Measurements from ENCODE around the gene IMP4. TPM values are rescaled to one million over a fixed set of nuclear protein-coding genes. Genes with fewer than 3 reads are reported as not detected.

Gene IMP4
- total RNA-seq, 1 donor from 2014 or later, result 55.7 TPM

DNA sequence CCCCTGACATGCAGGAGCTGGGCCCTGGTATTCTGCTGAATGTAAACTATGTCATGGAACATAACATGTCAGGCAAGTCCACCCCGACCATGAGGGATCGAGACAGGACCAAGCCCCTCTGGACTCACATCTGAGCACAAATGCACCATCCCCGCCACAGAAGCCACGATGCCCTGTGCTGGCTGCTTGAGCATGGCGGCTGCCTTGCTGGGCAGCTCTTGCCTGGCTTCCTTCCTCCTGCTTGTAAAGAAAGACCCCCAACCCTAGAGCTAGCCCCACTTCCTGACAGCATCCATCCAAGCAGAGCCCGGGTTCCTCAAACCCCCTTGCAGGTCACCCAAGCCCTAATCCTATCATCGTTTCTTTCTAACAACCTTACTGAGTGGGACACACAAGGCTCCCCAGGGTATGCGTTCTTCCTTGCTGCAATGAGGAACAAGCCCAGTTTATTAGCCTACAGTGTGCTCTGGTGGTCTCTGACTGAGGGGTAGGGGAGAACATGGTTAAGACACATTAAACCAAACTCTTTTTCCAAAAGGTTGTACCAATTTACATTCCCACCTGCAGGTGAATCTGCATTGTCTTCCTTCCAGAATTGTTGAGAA lies 39.7 kb downstream of the IMP4 start:
- DNase-seq, result no peak
- H3K9me3 ChIP-seq, result no peaks in the 10 kb centered on the region
- no peaks in the 10 kb centered on the region for H3K27me3 ChIP-seq
- TF ChIP-seq, protein P1, sequence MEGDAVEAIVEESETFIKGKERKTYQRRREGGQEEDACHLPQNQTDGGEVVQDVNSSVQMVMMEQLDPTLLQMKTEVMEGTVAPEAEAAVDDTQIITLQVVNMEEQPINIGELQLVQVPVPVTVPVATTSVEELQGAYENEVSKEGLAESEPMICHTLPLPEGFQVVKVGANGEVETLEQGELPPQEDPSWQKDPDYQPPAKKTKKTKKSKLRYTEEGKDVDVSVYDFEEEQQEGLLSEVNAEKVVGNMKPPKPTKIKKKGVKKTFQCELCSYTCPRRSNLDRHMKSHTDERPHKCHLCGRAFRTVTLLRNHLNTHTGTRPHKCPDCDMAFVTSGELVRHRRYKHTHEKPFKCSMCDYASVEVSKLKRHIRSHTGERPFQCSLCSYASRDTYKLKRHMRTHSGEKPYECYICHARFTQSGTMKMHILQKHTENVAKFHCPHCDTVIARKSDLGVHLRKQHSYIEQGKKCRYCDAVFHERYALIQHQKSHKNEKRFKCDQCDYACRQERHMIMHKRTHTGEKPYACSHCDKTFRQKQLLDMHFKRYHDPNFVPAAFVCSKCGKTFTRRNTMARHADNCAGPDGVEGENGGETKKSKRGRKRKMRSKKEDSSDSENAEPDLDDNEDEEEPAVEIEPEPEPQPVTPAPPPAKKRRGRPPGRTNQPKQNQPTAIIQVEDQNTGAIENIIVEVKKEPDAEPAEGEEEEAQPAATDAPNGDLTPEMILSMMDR (IDR thresholded peaks at IDR 0.05), result no peak
- no peak overlapping the region for H3K4me3 ChIP-seq
- ATAC-seq, result no peak
- no peaks in the 10 kb centered on the region for H3K36me3 ChIP-seq
- H3K27ac ChIP-seq, result no peak overlapping the region
- intact Hi-C loops (cut with DNase I), result no loop called here
- H3K4me1 ChIP-seq, result peaks cover 12% of the 10 kb centered on the region

DNA sequence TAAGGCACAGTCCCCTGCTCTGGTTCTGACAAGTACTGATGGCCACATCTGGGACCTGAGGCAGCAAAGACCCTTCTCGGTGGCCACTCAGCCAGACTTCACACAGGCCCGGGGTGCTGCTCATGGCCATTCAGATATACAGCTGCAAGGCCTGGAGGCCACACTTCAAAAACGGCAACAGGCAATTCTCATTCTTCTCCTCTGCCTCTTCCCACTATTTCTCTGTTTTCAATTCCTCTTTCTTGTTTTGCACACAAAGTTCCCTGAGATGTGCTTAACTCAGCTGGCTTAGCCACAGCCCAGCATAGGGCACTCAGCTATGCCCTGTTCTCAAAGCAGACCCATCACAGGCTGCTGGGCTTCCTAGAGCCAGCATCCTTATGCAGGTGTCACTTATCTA lies 43.0 kb downstream of the IMP4 start:
- intact Hi-C loops (cut with DNase I), result no loop called here
- TF ChIP-seq, protein P1 (IDR thresholded peaks at IDR 0.05), result no peak
- no peak overlapping the region for H3K4me3 ChIP-seq
- no peaks in the 10 kb centered on the region for H3K36me3 ChIP-seq
- no peaks in the 10 kb centered on the region for H3K9me3 ChIP-seq
- H3K27me3 ChIP-seq, result no peaks in the 10 kb centered on the region
- DNase-seq, result no peak
- ATAC-seq, result peak; percentile 59
- H3K27ac ChIP-seq, result no peak overlapping the region
- H3K4me1 ChIP-seq, result peaks cover 20% of the 10 kb centered on the region

- Histone ChIP-seq H3K27ac (peak overlapping the region; percentile 42), H3K4me3 (no peak overlapping the region), H3K27me3 (no peaks in the 10 kb centered on the region), H3K9me3 (no peaks in the 10 kb centered on the region), H3K4me1 (peaks cover 24% of the 10 kb centered on the region), H3K36me3 (no peaks in the 10 kb centered on the region)
- ATAC-seq (no peak), DNase-seq (no peak)
- TF ChIP-seq, protein P1 (IDR thresholded peaks at IDR 0.05), result no peak
- intact Hi-C loops (cut with DNase I), result no loop called here
Observed at GRCh38 chr2:130387071-130387400, 44.3 kb downstream of the IMP4 start.

DNA sequence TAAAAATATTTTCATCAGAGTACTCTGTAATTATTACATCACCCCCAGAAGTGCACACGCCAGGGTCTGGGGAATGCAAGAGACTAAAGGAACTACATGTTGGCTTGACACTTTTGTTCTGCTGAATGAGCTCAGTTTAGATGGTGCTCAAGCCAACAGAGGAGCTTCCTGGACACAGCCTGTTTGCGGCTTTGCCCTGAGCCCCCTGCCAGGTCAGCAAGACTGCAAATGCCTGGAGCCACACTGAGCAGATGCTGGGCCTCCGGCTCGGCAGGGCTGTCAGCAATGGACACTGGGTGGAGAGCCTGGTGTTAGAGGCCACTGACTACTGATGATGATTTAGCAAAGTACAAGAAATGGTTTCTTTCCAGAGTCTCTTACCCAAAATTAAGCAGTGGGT lies 45.1 kb downstream of the IMP4 start:
- H3K27ac ChIP-seq, result no peak overlapping the region
- peaks cover 28% of the 10 kb centered on the region for H3K4me1 ChIP-seq
- H3K36me3 ChIP-seq, result no peaks in the 10 kb centered on the region
- TF ChIP-seq, protein P1 (IDR thresholded peaks at IDR 0.05), result no peak
- H3K27me3 ChIP-seq, result no peaks in the 10 kb centered on the region
- no peak for ATAC-seq
- no peak for DNase-seq
- no peaks in the 10 kb centered on the region for H3K9me3 ChIP-seq
- no peak overlapping the region for H3K4me3 ChIP-seq
- intact Hi-C loops (cut with DNase I), result no loop called here

DNA sequence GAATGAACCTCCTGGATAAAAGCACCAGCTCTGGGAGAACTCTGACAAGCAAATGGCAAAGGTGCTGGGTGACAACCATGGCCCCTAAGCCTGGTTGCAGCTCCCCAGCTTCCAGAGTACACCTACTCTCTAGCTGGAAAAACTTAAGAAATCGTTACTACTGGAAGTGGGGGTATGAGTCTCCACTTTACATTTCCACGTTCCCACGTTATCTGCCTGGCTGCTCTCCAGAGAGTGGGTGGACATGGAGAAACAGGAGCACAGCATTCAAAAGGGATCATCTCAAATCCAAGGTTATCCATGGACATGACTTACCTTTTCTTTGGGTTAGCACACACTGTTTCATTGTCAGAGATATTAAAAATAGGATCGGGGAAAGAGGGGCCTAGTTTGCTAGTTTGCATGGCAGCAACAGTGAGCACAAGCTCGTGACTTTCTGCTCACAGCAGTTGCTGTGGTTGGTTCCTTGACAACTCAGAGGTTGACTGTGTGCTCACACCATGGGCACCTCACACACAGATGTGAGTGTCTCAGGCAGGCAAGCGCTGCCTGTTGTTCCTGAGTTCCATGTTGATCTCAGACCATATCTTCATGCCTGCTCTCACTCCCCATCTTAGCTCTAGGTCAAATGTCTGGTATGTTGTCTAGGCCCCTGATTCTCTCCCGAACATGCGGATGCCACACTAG lies 45.7 kb downstream of the IMP4 start:
- Histone ChIP-seq H3K9me3 (no peaks in the 10 kb centered on the region), H3K27ac (no peak overlapping the region), H3K4me3 (no peak overlapping the region), H3K4me1 (peaks cover 28% of the 10 kb centered on the region), H3K27me3 (no peaks in the 10 kb centered on the region), H3K36me3 (no peaks in the 10 kb centered on the region)
- intact Hi-C loops (cut with DNase I), result no loop called here
- DNase-seq, result no peak
- ATAC-seq, result no peak
- TF ChIP-seq, protein P1 (IDR thresholded peaks at IDR 0.05), result no peak
